ENCODE results near the gene PRTFDC1. TPM values are rescaled to one million over a fixed set of nuclear protein-coding genes. Genes with fewer than 3 reads are reported as not detected.
"Not testable (repeated sequence)": the region's sequence is repeated elsewhere in the genome, so short reads cannot be mapped to it uniquely, and the experiment has no call there.

PRTFDC1 gene
- total RNA-seq (2014; rRNA removed; shearing (Covaris generic)): 15.3 and 18.0 TPM in 2 replicates

GRCh38 chr10:24952143-24952706, at the start of gene PRTFDC1:
TSS of gene PRTFDC1 (minus strand) at chr10:24952606. CDS start at chr10:24952575, 31 bp downstream.
- peak; percentile 34 for DNase-seq (ENCODE audit: low read depth)

- no peak for DNase-seq (ENCODE audit: low read depth)
Measured at GRCh38 chr10:24998044-24998443, 45.6 kb upstream of the PRTFDC1 start.

GRCh38 chr10:24995072-24995471, 42.7 kb upstream of the PRTFDC1 start:
- DNase-seq (ENCODE audit: low read depth): no peak

- DNase-seq (ENCODE audit: low read depth): no peak
Measured at GRCh38 chr10:24993237-24993958, 41.0 kb upstream of the PRTFDC1 start.

- DNase-seq (ENCODE audit: low read depth): no peak
Measured at GRCh38 chr10:24992512-24993133, 40.2 kb upstream of the PRTFDC1 start.

- no peak for DNase-seq (ENCODE audit: low read depth)
Measured at GRCh38 chr10:24991298-24991697, 38.9 kb upstream of the PRTFDC1 start.

- no peak for DNase-seq (ENCODE audit: low read depth)
Measured at GRCh38 chr10:24989867-24990266, 37.5 kb upstream of the PRTFDC1 start.

GRCh38 chr10:24988831-24989640, 36.6 kb upstream of the PRTFDC1 start:
- no peak for DNase-seq (ENCODE audit: low read depth)

- no peak for DNase-seq (ENCODE audit: low read depth)
Measured at GRCh38 chr10:24984906-24985305, 32.5 kb upstream of the PRTFDC1 start.

- DNase-seq (ENCODE audit: low read depth): no peak
Measured at GRCh38 chr10:24983946-24984345, 31.5 kb upstream of the PRTFDC1 start.

GRCh38 chr10:24983130-24983529, 30.7 kb upstream of the PRTFDC1 start:
- no peak for DNase-seq (ENCODE audit: low read depth)

GRCh38 chr10:24982319-24983112, 30.1 kb upstream of the PRTFDC1 start:
- DNase-seq (ENCODE audit: low read depth): no peak

- DNase-seq (ENCODE audit: low read depth): no peak
Measured at GRCh38 chr10:24981161-24981710, 28.8 kb upstream of the PRTFDC1 start.

GRCh38 chr10:24979685-24980084, 27.3 kb upstream of the PRTFDC1 start:
- DNase-seq (ENCODE audit: low read depth): no peak

GRCh38 chr10:24974976-24975375, 22.6 kb upstream of the PRTFDC1 start:
- peak; percentile 31 for DNase-seq (ENCODE audit: low read depth)

GRCh38 chr10:24973163-24973562, 20.8 kb upstream of the PRTFDC1 start:
- DNase-seq (ENCODE audit: low read depth): no peak

- no peak for DNase-seq (ENCODE audit: low read depth)
Measured at GRCh38 chr10:24971374-24971773, 19.0 kb upstream of the PRTFDC1 start.

GRCh38 chr10:24969841-24970281, 17.5 kb upstream of the PRTFDC1 start:
- DNase-seq (ENCODE audit: low read depth): no peak

GRCh38 chr10:24968951-24969350, 16.5 kb upstream of the PRTFDC1 start:
- not testable (repeated sequence) for DNase-seq (ENCODE audit: low read depth)

- no peak for DNase-seq (ENCODE audit: low read depth)
Measured at GRCh38 chr10:24968349-24968748, 15.9 kb upstream of the PRTFDC1 start.

- no peak for DNase-seq (ENCODE audit: low read depth)
Measured at GRCh38 chr10:24966962-24967481, 14.6 kb upstream of the PRTFDC1 start.

Data from M059J (cell line).